Pancreas (tissue), 10 donors: ENCODE results near the gene MYPN. TPM values are rescaled to one million over a fixed set of nuclear protein-coding genes. Genes with fewer than 3 reads are reported as not detected.

ENCODE experiments used
- ATAC-seq, 4 donors: fragments of 200-7000 bp; cut with Tn5 transposase; one replicate each; pipeline versions ENCODE4 v1.8.0 to v1.9.1; 2020; ENCODE audit warnings: mild to moderate bottlenecking in 4 of 4, moderate library complexity in 4 of 4
- DNase-seq, 6 donors: peaks; one replicate each; pipeline ENCODE4 v3.0.0-alpha.2; 2020
- FAIRE-seq: peaks from 2 replicates; lab custom pipeline; 2012; peaks lifted over from hg19 to GRCh38; lab: Jason Lieb, UNC
- H3K27ac ChIP-seq, 4 donors: fragments of 200-600 bp; sonication (generic); 1 replicate in 3 of 4; 2 replicates in 1 of 4; pipeline versions ENCODE4 v1.5.0 to v1.8.0; 2020
- H3K27me3 ChIP-seq, 4 donors: fragments of 200-600 bp; one replicate each; pipeline ENCODE4 v1.8.0; 2021
- H3K36me3 ChIP-seq, 3 donors: fragments of 200-600 bp; sonication (generic) in 1 of 3; one replicate each; pipeline versions ENCODE4 v1.5.0 to v1.8.0; 2020 to 2021
- H3K4me1 ChIP-seq, 3 donors: fragments of 200-600 bp; one replicate each; pipeline ENCODE4 v1.8.0; 2021
- H3K4me3 ChIP-seq, 4 donors: fragments of 200-600 bp; sonication (generic) in 2 of 4; one replicate each; pipeline versions ENCODE4 v1.5.0 to v1.8.0; 2020 to 2021
- H3K9me3 ChIP-seq, 4 donors: fragments of 200-600 bp; one replicate each; pipeline ENCODE4 v1.8.0; 2021
- WGBS, 2 donors: extraction: QIAGEN DNeasy Blood & Tissue Kit; methylation state at CpG; one replicate each; pipeline ENCODE4 v1.1.7; 2013; 5-methylcytosine and 5-hydroxymethylcytosine counted together
- intact Hi-C, 3 donors: fragments of 100-400 bp; cut with DNase I; formaldehyde crosslinking; loops; one replicate each; pipeline versions ENCODE4 v1.11.1 to v1.14.2; 2022
- polyA plus RNA-seq, 2 donors: library from polyadenylated mRNA; stranded (reverse); fragments of 200-250 nt; gene quantifications; one replicate each; pipeline ENCODE4 v1.2.3, GENCODE V29; 2013
- total RNA-seq, 6 donors: library from RNA; stranded (reverse); fragmentation: NEBNext Ultra II Directional in 4 of 6; extraction: Animal tissue kit (Norgen Biotek cat#: 25700) in 4 of 6; gene quantifications; one replicate each; pipeline versions ENCODE4 v1.2.1 to v1.2.4, GENCODE V29; 2021 to 2023
- TF ChIP-seq, protein P1 (sequence below), 4 donors: fragments of 200-600 bp; sonication (generic) in 3 of 4; IDR thresholded peaks; one replicate each; pipeline versions ENCODE4 v1.5.0 to v1.8.0; 2021; ENCODE audit warnings: antibody characterized with exemption in 4 of 4
- donor health status: healthy with polysubstance abuse.
- donor health status: DM: no; HTN: no; CAD: no; lungs with moderate emphysema.
- donor health status: DM: no; HTN: no; CAD: no.
- donor health status: control.
- donor health status: control.
- donor health status: Bipolar disorder and iron deficiency.
- donor health status: DM: yes; HTN: yes; CAD: no.
- donor health status: DM: no; HTN: no; CAD: no.
- donor health status: DM: no; HTN: no; CAD: no.
- donor health status: DM: yes; HTN: yes; CAD: no.

MYPN gene
- total and polyA plus RNA-seq, 8 donors = 0.16 to 0.83 (median 0.37) TPM

DNA sequence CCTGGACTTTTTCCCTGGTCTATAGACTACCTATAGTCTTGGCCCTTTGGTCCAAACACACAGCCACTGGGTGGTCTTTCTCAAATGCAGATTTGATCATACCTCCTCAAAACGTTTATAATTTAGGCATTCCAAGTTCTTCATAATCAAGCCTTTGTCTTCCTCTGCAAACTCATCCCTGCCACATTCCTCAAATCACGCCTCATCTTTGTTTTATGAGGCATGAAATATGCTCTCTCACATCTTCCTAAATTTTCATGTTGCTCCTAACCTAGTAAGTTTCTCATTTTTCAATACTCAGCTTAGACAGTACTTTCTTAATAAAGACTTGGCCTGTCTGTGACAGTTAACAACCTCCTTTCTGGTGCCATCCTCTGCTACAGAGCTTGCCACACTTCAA, 23.3 kb upstream of the MYPN start:
- 54 to 62% methylated on average over 2 of the region's 2 CpGs for WGBS, 2 donors
- ATAC-seq (no peak), DNase-seq (no peak), FAIRE-seq (no peak)
- Histone ChIP-seq H3K9me3 (no peaks in the 10 kb centered on the region), H3K4me3 (no peak overlapping the region), H3K27me3 (no peaks in the 10 kb centered on the region), H3K36me3 (no peaks in the 10 kb centered on the region), H3K27ac (no peak overlapping the region), H3K4me1 (no peaks in the 10 kb centered on the region)
- TF ChIP-seq, protein P1, sequence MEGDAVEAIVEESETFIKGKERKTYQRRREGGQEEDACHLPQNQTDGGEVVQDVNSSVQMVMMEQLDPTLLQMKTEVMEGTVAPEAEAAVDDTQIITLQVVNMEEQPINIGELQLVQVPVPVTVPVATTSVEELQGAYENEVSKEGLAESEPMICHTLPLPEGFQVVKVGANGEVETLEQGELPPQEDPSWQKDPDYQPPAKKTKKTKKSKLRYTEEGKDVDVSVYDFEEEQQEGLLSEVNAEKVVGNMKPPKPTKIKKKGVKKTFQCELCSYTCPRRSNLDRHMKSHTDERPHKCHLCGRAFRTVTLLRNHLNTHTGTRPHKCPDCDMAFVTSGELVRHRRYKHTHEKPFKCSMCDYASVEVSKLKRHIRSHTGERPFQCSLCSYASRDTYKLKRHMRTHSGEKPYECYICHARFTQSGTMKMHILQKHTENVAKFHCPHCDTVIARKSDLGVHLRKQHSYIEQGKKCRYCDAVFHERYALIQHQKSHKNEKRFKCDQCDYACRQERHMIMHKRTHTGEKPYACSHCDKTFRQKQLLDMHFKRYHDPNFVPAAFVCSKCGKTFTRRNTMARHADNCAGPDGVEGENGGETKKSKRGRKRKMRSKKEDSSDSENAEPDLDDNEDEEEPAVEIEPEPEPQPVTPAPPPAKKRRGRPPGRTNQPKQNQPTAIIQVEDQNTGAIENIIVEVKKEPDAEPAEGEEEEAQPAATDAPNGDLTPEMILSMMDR (IDR thresholded peaks at IDR 0.05) = no peak
- intact Hi-C loops = loop anchor here in 1 of 3 donors (5.0 kb wide), 1 partner anchor 61 kb away; no protein-coding TSS in a partner anchor

DNA sequence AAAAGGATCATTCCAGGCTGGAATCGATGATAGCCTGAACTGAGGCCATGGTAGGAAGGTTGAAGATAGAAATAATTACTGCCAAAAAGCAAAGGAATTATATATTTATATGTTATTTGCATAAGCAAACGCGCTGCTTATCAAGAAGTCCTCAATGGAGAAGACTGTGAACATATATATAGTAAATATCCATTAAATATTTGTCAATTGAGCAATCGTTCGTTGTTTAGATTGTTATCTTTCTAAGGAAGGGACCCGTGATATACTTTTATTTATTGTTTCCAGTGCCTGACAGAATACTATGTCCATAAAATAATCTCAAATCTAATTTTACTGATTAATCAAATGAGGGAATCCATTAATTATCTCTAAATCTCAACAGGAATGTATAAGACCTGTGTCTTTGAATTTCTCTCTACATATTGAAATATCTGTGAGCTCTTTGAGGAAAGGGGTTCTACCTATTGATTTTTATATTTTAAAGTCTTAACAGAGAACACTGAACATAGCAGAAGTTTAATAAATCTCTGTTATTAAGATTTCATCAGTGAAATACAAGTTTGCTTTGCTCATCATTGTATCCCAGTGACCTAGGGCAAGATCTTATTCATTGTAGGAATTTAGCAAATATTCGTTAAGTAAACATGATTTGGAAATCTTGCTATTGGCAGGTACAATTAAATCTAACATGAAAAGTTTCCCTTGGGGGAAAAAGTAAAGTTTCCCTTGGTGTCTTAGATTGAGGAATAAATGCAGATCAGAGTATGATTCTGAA, 22.2 kb upstream of the MYPN start:
- TF ChIP-seq, protein P1 (IDR thresholded peaks at IDR 0.05) = no peak
- Histone ChIP-seq H3K9me3 (no peaks in the 10 kb centered on the region), H3K27ac (no peak overlapping the region), H3K4me1 (no peaks in the 10 kb centered on the region), H3K27me3 (no peaks in the 10 kb centered on the region), H3K36me3 (no peaks in the 10 kb centered on the region), H3K4me3 (no peak overlapping the region)
- FAIRE-seq = no peak
- no peak for ATAC-seq
- intact Hi-C loops = loop anchor here in 1 of 3 donors (5.0 kb wide), 1 partner anchor 60 kb away; no protein-coding TSS in a partner anchor
- no peak for DNase-seq
- 56 to 62% methylated on average over 7 of the region's 7 CpGs for WGBS, 2 donors

DNA sequence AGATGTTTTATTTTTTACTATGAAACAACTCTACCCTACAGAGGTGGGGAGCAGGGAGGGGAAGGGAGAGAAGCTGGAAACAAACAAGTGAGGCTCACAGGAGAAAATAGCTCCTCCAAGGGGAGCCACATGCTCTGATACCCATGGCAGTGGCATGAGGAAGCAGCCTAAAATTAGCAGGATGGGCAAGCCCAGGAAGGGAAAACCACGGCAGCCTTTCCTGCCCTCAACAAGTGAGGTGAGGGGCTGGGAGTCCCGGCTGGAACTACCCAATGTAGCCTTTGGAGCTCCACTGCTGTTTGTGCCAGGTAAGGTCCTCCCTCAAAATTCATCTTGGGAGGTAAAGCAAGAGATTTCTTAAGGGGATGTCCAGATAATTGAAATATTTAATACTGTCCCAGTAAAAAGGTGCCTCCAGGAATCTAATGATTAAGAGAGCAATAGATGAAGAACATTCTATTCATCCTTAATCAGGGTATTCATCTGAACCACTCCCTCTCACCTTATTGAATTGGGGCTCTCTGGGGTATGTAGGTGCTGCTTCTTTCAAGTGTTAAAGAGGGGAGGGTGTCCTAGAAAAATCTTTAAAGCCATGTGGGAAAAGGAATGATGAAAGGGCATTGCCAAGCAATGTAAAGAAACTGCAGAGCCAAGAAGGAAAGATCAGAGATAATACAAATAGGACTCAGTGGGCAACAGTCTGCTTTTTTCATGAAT, 21.4 kb upstream of the MYPN start:
- FAIRE-seq = no peak
- 55 to 72% methylated on average over 2 of the region's 2 CpGs for WGBS, 2 donors
- no peak overlapping the region for H3K27ac ChIP-seq
- TF ChIP-seq, protein P1 (IDR thresholded peaks at IDR 0.05) = no peak
- H3K9me3 ChIP-seq = no peaks in the 10 kb centered on the region
- intact Hi-C loops = loop anchor here in 1 of 3 donors (5.0 kb wide), 1 partner anchor 59 kb away; no protein-coding TSS in a partner anchor
- no peak for DNase-seq
- H3K36me3 ChIP-seq = no peaks in the 10 kb centered on the region
- no peaks in the 10 kb centered on the region for H3K27me3 ChIP-seq
- ATAC-seq = no peak
- no peak overlapping the region for H3K4me3 ChIP-seq
- H3K4me1 ChIP-seq = no peaks in the 10 kb centered on the region

DNA sequence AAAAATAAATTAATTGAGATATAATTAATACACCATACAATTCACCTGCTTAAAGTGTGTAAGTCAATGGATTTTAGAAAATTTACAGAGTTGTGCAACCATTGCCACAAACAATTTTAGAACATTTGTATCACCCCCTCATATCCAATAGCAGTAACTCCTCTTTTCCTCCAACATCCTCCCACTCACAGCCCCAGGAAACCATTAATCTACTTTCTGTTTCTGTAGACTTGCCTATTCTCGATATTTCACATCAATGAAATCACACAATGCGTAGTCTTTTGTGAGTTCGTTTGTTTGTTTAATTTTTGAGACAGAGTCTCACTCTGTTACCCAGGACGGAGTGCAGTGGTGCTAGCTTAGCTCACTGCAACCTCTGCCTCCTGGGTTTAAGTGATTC, 20.5 kb upstream of the MYPN start:
- Histone ChIP-seq H3K4me1 (no peaks in the 10 kb centered on the region), H3K9me3 (no peaks in the 10 kb centered on the region), H3K36me3 (no peaks in the 10 kb centered on the region), H3K27me3 (no peaks in the 10 kb centered on the region), H3K27ac (no peak overlapping the region), H3K4me3 (no peak overlapping the region)
- TF ChIP-seq, protein P1 (IDR thresholded peaks at IDR 0.05) = no peak
- WGBS, 2 donors = 72 to 78% methylated on average over 4 of the region's 4 CpGs
- intact Hi-C loops = loop anchor here in 1 of 3 donors (5.0 kb wide), 1 partner anchor 59 kb away; no protein-coding TSS in a partner anchor
- DNase-seq = no peak
- FAIRE-seq = no peak
- ATAC-seq = no peak
